OCI-LY1 (cell line): ENCODE data around the gene C1orf94.

Experiments used
- EZH2 ChIP-seq: fragments of 200-600 bp; sonication (generic), shearing (Covaris generic); IDR thresholded peaks from 2 replicates; pipeline ENCODE4 v1.8.0; 2017; ENCODE audit warnings: borderline replicate concordance, mixed run types, mild to moderate bottlenecking, antibody characterized with exemption, low read length, moderate library complexity, mixed read lengths
- TF ChIP-seq, protein P1 (sequence below): fragments of 200-600 bp; sonication (generic), shearing (Covaris generic); IDR thresholded peaks from 2 replicates; pipeline ENCODE4 v1.5.1; 2017; ENCODE audit warnings: mild to moderate bottlenecking, antibody characterized with exemption, low read length, moderate library complexity, mixed read lengths

DNA sequence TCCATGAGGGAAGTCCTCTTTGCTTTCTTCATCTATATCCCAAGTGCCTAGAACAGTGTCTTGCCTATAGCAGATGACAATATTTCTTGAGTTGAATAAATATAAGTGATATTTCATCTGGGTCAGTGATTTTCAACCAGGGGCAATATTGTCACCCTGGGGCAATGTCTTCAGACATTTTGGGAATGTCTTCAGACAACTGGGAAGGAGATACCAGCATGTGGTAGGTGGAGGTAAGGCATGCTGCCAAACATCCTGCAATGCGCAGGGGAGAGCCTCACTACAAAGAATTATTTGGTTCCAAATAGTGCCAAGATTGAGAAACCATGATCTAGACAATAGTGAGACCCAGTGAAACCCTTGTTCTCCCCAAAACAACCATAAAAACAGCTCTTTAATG, 54.7 kb downstream of the C1orf94 start:
- TF ChIP-seq, protein P1, sequence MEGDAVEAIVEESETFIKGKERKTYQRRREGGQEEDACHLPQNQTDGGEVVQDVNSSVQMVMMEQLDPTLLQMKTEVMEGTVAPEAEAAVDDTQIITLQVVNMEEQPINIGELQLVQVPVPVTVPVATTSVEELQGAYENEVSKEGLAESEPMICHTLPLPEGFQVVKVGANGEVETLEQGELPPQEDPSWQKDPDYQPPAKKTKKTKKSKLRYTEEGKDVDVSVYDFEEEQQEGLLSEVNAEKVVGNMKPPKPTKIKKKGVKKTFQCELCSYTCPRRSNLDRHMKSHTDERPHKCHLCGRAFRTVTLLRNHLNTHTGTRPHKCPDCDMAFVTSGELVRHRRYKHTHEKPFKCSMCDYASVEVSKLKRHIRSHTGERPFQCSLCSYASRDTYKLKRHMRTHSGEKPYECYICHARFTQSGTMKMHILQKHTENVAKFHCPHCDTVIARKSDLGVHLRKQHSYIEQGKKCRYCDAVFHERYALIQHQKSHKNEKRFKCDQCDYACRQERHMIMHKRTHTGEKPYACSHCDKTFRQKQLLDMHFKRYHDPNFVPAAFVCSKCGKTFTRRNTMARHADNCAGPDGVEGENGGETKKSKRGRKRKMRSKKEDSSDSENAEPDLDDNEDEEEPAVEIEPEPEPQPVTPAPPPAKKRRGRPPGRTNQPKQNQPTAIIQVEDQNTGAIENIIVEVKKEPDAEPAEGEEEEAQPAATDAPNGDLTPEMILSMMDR = no peak
- no peak for TF ChIP-seq EZH2
